ENCODE data around the gene ICAM1. TPM values are rescaled to one million over a fixed set of nuclear protein-coding genes. Genes with fewer than 3 reads are reported as not detected.

The ICAM1 gene
- total and polyA plus RNA-seq, 10 of the 15 experiments (the other 5 are each of a cell fraction or from before 2014, with no cell fraction given) = 7.6 to 115 (median 60.2) TPM

- TF ChIP-seq PBX3 (IDR thresholded peaks at IDR 0.05; ENCODE audit: insufficient replicate concordance, low read depth, low read length) (no peak), NR2C2 (IDR thresholded peaks at IDR 0.05; ENCODE audit: borderline replicate concordance, control insufficient read depth, insufficient read length, low read depth) (no peak), SREBF1 (IDR thresholded peaks at IDR 0.05; ENCODE audit: low read length) (peak; percentile 92), ATF2 (IDR thresholded peaks at IDR 0.05; ENCODE audit: low read length) (no peak), SP1 (IDR thresholded peaks at IDR 0.05; ENCODE audit: low read depth, low read length) (peak; percentile 72), CEBPZ (IDR thresholded peaks at IDR 0.05; ENCODE audit: low read depth, low read length) (no peak), CUX1 (IDR thresholded peaks at IDR 0.05; ENCODE audit: insufficient replicate concordance, low read depth, low read length) (no peak), USF2 (IDR thresholded peaks at IDR 0.05; ENCODE audit: borderline replicate concordance, low read depth, low read length) (no peak), ATF3 (IDR thresholded peaks at IDR 0.05; ENCODE audit: borderline replicate concordance, extremely low read depth, low read depth, low read length) (no peak), ZBED1 (IDR thresholded peaks at IDR 0.05; ENCODE audit: borderline replicate concordance) (0 out of 2 replicates have a peak, but pooled peaks have one; percentile 52)
These were observed 62.2 kb downstream of the ICAM1 start, which contains the start of gene RAVER1 (continued) for GRCh38 chr19:10332965-10333757.

Data from GM12878 (cell line).